IMR-90 (cell line): Measurements from ENCODE around the gene EPGN. TPM values are rescaled to one million over a fixed set of nuclear protein-coding genes. Genes with fewer than 3 reads are reported as not detected.

Experiments used
- ATAC-seq: fragments of 200-7000 bp; cut with Tn5 transposase; 2 replicates; pipeline ENCODE4 v1.9.1; 2020; ENCODE audit warnings: low read depth, mild to moderate bottlenecking, moderate library complexity
- BruUV-seq: library from RNA; stranded (reverse); fragments of 400-500 nt; replicated peaks from 2 replicates; lab custom pipeline; 2021; lab: Mats Ljungman, UMichigan
- CTCF ChIA-PET: fragments of 300-600 bp; formaldehyde crosslinking; extraction: SDS; loops from one replicate; lab custom pipeline; 2021; ENCODE audit warnings: antibody characterized with exemption; lab: Yijun Ruan, JAX
- POLR2A ChIA-PET: fragments of 300-600 bp; sonication (Branson Sonifier 250); formaldehyde crosslinking; loops from one replicate; lab custom pipeline; 2022; ENCODE audit warnings: antibody characterized with exemption; ENCODE audit not compliant: unreplicated experiment; lab: Charles Lee
- DNase-seq: peaks from one replicate; pipeline ENCODE4 v3.0.0; 2013
- H2AFZ ChIP-seq: replicated peaks from 2 replicates; pipeline ENCODE3; 2013; ENCODE audit warnings: low read length, mild to moderate bottlenecking; ENCODE audit not compliant: poor library complexity
- H2AK5ac ChIP-seq: 2 replicates; pipeline ENCODE4 v1.6.1; 2013; ENCODE audit warnings: low read depth, low read length, inconsistent platforms
- H2AK9ac ChIP-seq: replicated peaks from 2 replicates; pipeline ENCODE3; 2013; ENCODE audit warnings: mild to moderate bottlenecking, low read depth, low read length, moderate library complexity; ENCODE audit not compliant: poor library complexity
- H2BK120ac ChIP-seq: 2 replicates; pipeline ENCODE4 v1.6.1; 2013; ENCODE audit warnings: low read depth, low read length, inconsistent platforms
- H2BK15ac ChIP-seq: 3 replicates; pipeline ENCODE4 v1.6.1; 2013; ENCODE audit warnings: low read depth, low read length, inconsistent platforms
- H2BK20ac ChIP-seq: 2 replicates; pipeline ENCODE4 v1.6.1; 2013; ENCODE audit warnings: low read depth, mild to moderate bottlenecking, inconsistent platforms, low read length, moderate library complexity
- H2BK5ac ChIP-seq: 2 replicates; pipeline ENCODE4 v1.6.1; 2013; ENCODE audit warnings: mild to moderate bottlenecking, low read depth, low read length, inconsistent platforms; ENCODE audit not compliant: poor library complexity, severe bottlenecking
- H3K14ac ChIP-seq: replicated peaks from 2 replicates; pipeline ENCODE4 v1.6.1; 2013; ENCODE audit warnings: low read depth, low read length, inconsistent platforms
- H3K18ac ChIP-seq: 2 replicates; pipeline ENCODE4 v1.6.1; 2013; ENCODE audit warnings: low read depth, low read length, control low read depth
- H3K23ac ChIP-seq: 2 replicates; pipeline ENCODE4 v1.6.1; 2013; ENCODE audit warnings: low read depth, low read length, inconsistent platforms
- H3K27ac ChIP-seq: 2 replicates; pipeline ENCODE4 v1.5.1; 2013; ENCODE audit warnings: mild to moderate bottlenecking, control low read depth, low read length; ENCODE audit not compliant: insufficient read depth
- H3K27me3 ChIP-seq: 2 replicates; pipeline ENCODE4 v1.6.1; 2013; ENCODE audit warnings: low read length; ENCODE audit not compliant: control insufficient read depth, insufficient read depth
- H3K36me3 ChIP-seq: 2 replicates; pipeline ENCODE4 v1.6.1; 2013; ENCODE audit warnings: low read length, mixed read lengths; ENCODE audit not compliant: control insufficient read depth, insufficient read depth
- H3K4ac ChIP-seq: 2 replicates; pipeline ENCODE4 v1.6.1; 2013; ENCODE audit warnings: low read depth, low read length, inconsistent platforms
- H3K4me1 ChIP-seq: 2 replicates; pipeline ENCODE4 v1.6.1; 2013; ENCODE audit warnings: low read length, mixed read lengths; ENCODE audit not compliant: control insufficient read depth, insufficient read depth
- H3K4me2 ChIP-seq: 2 replicates; pipeline ENCODE4 v1.6.1; 2013; ENCODE audit warnings: low read depth, mild to moderate bottlenecking, control low read depth, low read length, moderate library complexity
- H3K4me3 ChIP-seq: 2 replicates; pipeline ENCODE4 v1.5.1; 2013; ENCODE audit warnings: low read depth, mild to moderate bottlenecking, control low read depth, low read length, moderate library complexity; ENCODE audit not compliant: insufficient read depth
- H3K56ac ChIP-seq: 2 replicates; pipeline ENCODE4 v1.6.1; 2013; ENCODE audit warnings: low read length, inconsistent platforms; ENCODE audit not compliant: insufficient read depth; ENCODE audit errors: extremely low read depth
- H3K79me1 ChIP-seq, 2 experiments: 2 replicates each; pipeline ENCODE4 v1.6.1; 2013; ENCODE audit warnings: low read length in 2 of 2, inconsistent platforms in 1 of 2, low read depth in 1 of 2
- H3K9ac ChIP-seq: 2 replicates; pipeline ENCODE4 v1.6.1; 2013; ENCODE audit warnings: low read depth, low read length, control low read depth
- H3K9me1 ChIP-seq: 2 replicates; pipeline ENCODE4 v1.6.1; 2013; ENCODE audit warnings: low read length, inconsistent platforms; ENCODE audit not compliant: insufficient read depth
- H3K9me3 ChIP-seq: 2 replicates; pipeline ENCODE4 v1.6.1; 2013; ENCODE audit warnings: low read length; ENCODE audit not compliant: control insufficient read depth, insufficient read depth
- H4K20me1 ChIP-seq: 2 replicates; pipeline ENCODE4 v1.6.1; 2013; ENCODE audit warnings: low read length, inconsistent platforms; ENCODE audit not compliant: insufficient read depth
- H4K5ac ChIP-seq: 2 replicates; pipeline ENCODE4 v1.6.1; 2013; ENCODE audit warnings: mild to moderate bottlenecking, low read depth, low read length, control low read depth
- H4K8ac ChIP-seq, 2 experiments: 2 replicates each; pipeline ENCODE4 v1.6.1; 2013; ENCODE audit warnings: low read depth in 2 of 2, low read length in 2 of 2, control low read depth in 1 of 2, inconsistent platforms in 1 of 2
- H4K91ac ChIP-seq: 2 replicates; pipeline ENCODE4 v1.6.1; 2013; ENCODE audit warnings: low read depth, low read length, inconsistent platforms; ENCODE audit not compliant: insufficient read depth
- BHLHE40 ChIP-seq: fragments of 150-350 bp; IDR thresholded peaks from 2 replicates; pipeline ENCODE4 v1.6.1; 2016; ENCODE audit warnings: mild to moderate bottlenecking, low read depth, low read length
- CEBPB ChIP-seq: IDR thresholded peaks from 2 replicates; pipeline ENCODE4 v1.6.1; 2012; ENCODE audit warnings: low read depth, low read length, improper control_type of control experiment
- CHD1 ChIP-seq: IDR thresholded peaks from 2 replicates; pipeline ENCODE4 v1.6.1; 2012; ENCODE audit warnings: low read depth, low read length, improper control_type of control experiment
- FOS ChIP-seq: fragments of 150-350 bp; IDR thresholded peaks from 2 replicates; pipeline ENCODE4 v1.6.1; 2016; ENCODE audit warnings: low read depth, low read length
- MAFK ChIP-seq: IDR thresholded peaks from 2 replicates; pipeline ENCODE4 v1.6.1; 2012; ENCODE audit warnings: low read depth, low read length, improper control_type of control experiment
- MAZ ChIP-seq: IDR thresholded peaks from 2 replicates; pipeline ENCODE4 v1.6.1; 2012; ENCODE audit warnings: low read depth, mild to moderate bottlenecking, low read length, improper control_type of control experiment, moderate library complexity, borderline replicate concordance
- MXI1 ChIP-seq: IDR thresholded peaks from 2 replicates; pipeline ENCODE4 v1.6.1; 2012; ENCODE audit warnings: low read depth, mild to moderate bottlenecking, low read length, moderate library complexity, borderline replicate concordance
- NFE2L2 ChIP-seq: fragments of 150-350 bp; IDR thresholded peaks from 2 replicates; pipeline ENCODE4 v1.6.1; 2016; ENCODE audit warnings: low read depth, mild to moderate bottlenecking, low read length
- POLR2A ChIP-seq: IDR thresholded peaks from 2 replicates; pipeline ENCODE4 v1.6.1; 2012; ENCODE audit warnings: mild to moderate bottlenecking, low read depth, low read length
- RAD21 ChIP-seq: IDR thresholded peaks from 2 replicates; pipeline ENCODE4 v1.6.1; 2012; ENCODE audit warnings: low read length, improper control_type of control experiment
- RCOR1 ChIP-seq: IDR thresholded peaks from 2 replicates; pipeline ENCODE4 v1.6.1; 2012; ENCODE audit warnings: mild to moderate bottlenecking, low read length, improper control_type of control experiment; ENCODE audit not compliant: insufficient replicate concordance
- RFX5 ChIP-seq: IDR thresholded peaks from 2 replicates; pipeline ENCODE4 v1.8.0; 2012; ENCODE audit warnings: low read depth, mild to moderate bottlenecking, low read length, moderate library complexity
- SMC3 ChIP-seq: fragments of 150-350 bp; IDR thresholded peaks from 2 replicates; pipeline ENCODE4 v1.6.1; 2016; ENCODE audit warnings: low read depth, mild to moderate bottlenecking, antibody characterized with exemption, low read length, moderate library complexity
- dilution Hi-C: fragments of 300-500 bp; cut with HindIII; formaldehyde crosslinking; loops from one replicate; pipeline ENCODE4 v1.14.3; 2018; ENCODE audit warnings: low sequenced_read_pairs; ENCODE audit not compliant: unreplicated experiment
- in situ Hi-C: fragments of 300-500 bp; cut with MboI; formaldehyde crosslinking; loops from 3 replicates; pipeline ENCODE4 v1.14.3; 2019; ENCODE audit warnings: low sequenced_read_pairs, inconsistent platforms, mixed read lengths
- intact Hi-C: fragments of 100-400 bp; cut with micrococcal nuclease; formaldehyde crosslinking; loops from 2 replicates; pipeline ENCODE4 v1.10.0; 2022
- polyA plus RNA-seq, 3 experiments: library from polyadenylated mRNA; depleted of rRNA; stranded (reverse); fragments of >200 nt; gene quantifications; 2 replicates each; pipeline ENCODE4 v1.2.3, GENCODE V29; 2012; ENCODE audit warnings: low replicate concordance in 1 of 3
- total RNA-seq: library from RNA; depleted of rRNA; stranded (reverse); fragments of >200 nt; gene quantifications from 2 replicates; pipeline ENCODE4 v1.2.3, GENCODE V29; 2012
- TF ChIP-seq, protein P1 (sequence below): fragments of 150-350 bp; IDR thresholded peaks from 2 replicates; pipeline ENCODE4 v1.6.1; 2017; ENCODE audit warnings: mild to moderate bottlenecking, antibody characterized with exemption, low read length, low read depth
- TF ChIP-seq, protein P2 (sequence below): conservative IDR thresholded peaks from 2 replicates; pipeline ENCODE4 v1.5.1; 2012; ENCODE audit warnings: mild to moderate bottlenecking, low read depth, low read length, improper control_type of control experiment
- TF ChIP-seq, protein P3 (sequence below): fragments of 150-350 bp; IDR thresholded peaks from 2 replicates; pipeline ENCODE4 v1.6.1; 2016; ENCODE audit warnings: low read depth, mild to moderate bottlenecking, low read length, moderate library complexity, borderline replicate concordance

Gene EPGN
- total and polyA plus RNA-seq, 2 of the 4 experiments (the other 2 are of a cell fraction), result 0.18 TPM; not detected in 1

DNA sequence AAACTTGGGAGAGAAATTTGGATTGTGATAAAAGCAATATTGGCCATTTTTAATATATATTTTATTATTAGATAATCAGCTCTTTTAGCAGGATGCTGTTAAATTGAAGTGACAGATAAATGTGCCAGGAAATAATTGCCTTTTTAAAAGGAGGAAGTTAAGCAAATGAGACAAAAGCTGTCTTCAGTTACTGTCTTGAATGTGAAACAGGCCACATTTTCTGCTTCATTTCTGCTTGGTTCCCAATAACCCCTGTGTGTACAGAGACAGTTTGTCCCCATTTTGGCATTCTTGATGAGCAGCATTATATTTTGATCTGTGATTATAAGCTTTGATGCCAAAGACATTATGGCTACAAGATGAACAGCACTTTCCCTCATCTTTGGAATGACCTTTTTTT lies 953 bp downstream of the EPGN start:
- Histone ChIP-seq H3K4me3 (no peak overlapping the region), H3K56ac (no peak overlapping the region), H3K27me3 (no peaks in the 10 kb centered on the region), H2AK9ac (no peak overlapping the region), H2BK20ac (no peak overlapping the region), H4K8ac (no peak overlapping the region), H3K23ac (no peak overlapping the region), H2BK5ac (no peak overlapping the region), H3K79me1 (no peaks in the 10 kb centered on the region), H4K91ac (no peak overlapping the region), H3K9me3 (no peaks in the 10 kb centered on the region), H3K9ac (no peak overlapping the region), H2AK5ac (no peak overlapping the region), H3K9me1 (no peaks in the 10 kb centered on the region), H3K4ac (no peak overlapping the region), H3K4me2 (no peak overlapping the region), H2BK15ac (no peak overlapping the region), H3K4me1 (no peaks in the 10 kb centered on the region), H4K20me1 (no peaks in the 10 kb centered on the region), H2AFZ (no peak overlapping the region), H3K14ac (no peak overlapping the region), H3K36me3 (no peaks in the 10 kb centered on the region), H3K18ac (no peak overlapping the region), H3K27ac (no peak overlapping the region), H4K5ac (no peak overlapping the region), H2BK120ac (no peak overlapping the region)
- no peak for DNase-seq
- TF ChIP-seq, protein P1, sequence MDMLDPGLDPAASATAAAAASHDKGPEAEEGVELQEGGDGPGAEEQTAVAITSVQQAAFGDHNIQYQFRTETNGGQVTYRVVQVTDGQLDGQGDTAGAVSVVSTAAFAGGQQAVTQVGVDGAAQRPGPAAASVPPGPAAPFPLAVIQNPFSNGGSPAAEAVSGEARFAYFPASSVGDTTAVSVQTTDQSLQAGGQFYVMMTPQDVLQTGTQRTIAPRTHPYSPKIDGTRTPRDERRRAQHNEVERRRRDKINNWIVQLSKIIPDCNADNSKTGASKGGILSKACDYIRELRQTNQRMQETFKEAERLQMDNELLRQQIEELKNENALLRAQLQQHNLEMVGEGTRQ, result no peak
- TF ChIP-seq MXI1 (no peak), RFX5 (no peak), RAD21 (no peak), MAZ (no peak), CHD1 (no peak), RCOR1 (no peak), BHLHE40 (no peak), FOS (no peak), NFE2L2 (no peak), POLR2A (no peak), MAFK (no peak), CEBPB (no peak), SMC3 (no peak)
- TF ChIP-seq, protein P2, sequence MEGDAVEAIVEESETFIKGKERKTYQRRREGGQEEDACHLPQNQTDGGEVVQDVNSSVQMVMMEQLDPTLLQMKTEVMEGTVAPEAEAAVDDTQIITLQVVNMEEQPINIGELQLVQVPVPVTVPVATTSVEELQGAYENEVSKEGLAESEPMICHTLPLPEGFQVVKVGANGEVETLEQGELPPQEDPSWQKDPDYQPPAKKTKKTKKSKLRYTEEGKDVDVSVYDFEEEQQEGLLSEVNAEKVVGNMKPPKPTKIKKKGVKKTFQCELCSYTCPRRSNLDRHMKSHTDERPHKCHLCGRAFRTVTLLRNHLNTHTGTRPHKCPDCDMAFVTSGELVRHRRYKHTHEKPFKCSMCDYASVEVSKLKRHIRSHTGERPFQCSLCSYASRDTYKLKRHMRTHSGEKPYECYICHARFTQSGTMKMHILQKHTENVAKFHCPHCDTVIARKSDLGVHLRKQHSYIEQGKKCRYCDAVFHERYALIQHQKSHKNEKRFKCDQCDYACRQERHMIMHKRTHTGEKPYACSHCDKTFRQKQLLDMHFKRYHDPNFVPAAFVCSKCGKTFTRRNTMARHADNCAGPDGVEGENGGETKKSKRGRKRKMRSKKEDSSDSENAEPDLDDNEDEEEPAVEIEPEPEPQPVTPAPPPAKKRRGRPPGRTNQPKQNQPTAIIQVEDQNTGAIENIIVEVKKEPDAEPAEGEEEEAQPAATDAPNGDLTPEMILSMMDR, result no peak
- TF ChIP-seq, protein P3, sequence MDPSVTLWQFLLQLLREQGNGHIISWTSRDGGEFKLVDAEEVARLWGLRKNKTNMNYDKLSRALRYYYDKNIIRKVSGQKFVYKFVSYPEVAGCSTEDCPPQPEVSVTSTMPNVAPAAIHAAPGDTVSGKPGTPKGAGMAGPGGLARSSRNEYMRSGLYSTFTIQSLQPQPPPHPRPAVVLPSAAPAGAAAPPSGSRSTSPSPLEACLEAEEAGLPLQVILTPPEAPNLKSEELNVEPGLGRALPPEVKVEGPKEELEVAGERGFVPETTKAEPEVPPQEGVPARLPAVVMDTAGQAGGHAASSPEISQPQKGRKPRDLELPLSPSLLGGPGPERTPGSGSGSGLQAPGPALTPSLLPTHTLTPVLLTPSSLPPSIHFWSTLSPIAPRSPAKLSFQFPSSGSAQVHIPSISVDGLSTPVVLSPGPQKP, result no peak
- no peak for ATAC-seq
- ChIA-PET CTCF (interaction anchor here (1.2 kb wide), 2 partner anchors 12 to 81 kb away, joined by 3 to 6 read pairs; no protein-coding TSS in a partner anchor), POLR2A (no interaction called here)
- dilution Hi-C loops, result no loop called here
- no TSS peak for BruUV-seq
- intact Hi-C loops, result no loop called here
- in situ Hi-C loops, result loop anchor here (25.0 kb wide), 1 partner anchor 647 kb away; no protein-coding TSS in a partner anchor
